K562 (cell line): ENCODE data around the gene TMED4. TPM values are rescaled to one million over a fixed set of nuclear protein-coding genes. Genes with fewer than 3 reads are reported as not detected.

Source experiments
- CREB1 ChIP-seq, 2 experiments: sonication (generic) in 1 of 2; formaldehyde crosslinking in 1 of 2; IDR thresholded peaks; 2 replicates each; pipeline versions ENCODE4 v1.6.1 to v1.8.0; 2012 to 2022; ENCODE audit warnings: inconsistent platforms in 1 of 2, mild to moderate bottlenecking in 1 of 2, missing genetic modification reagents in 1 of 2, moderate library complexity in 1 of 2
- DLX4 ChIP-seq: fragments of 250-450 bp; sonication (Bioruptor Pico); IDR thresholded peaks from 2 replicates; pipeline ENCODE4 v1.6.1; 2021; ENCODE audit warnings: mild to moderate bottlenecking
- HEY1 ChIP-seq: fragments of 250-450 bp; sonication (Bioruptor Pico); IDR thresholded peaks from 2 replicates; pipeline ENCODE4 v1.5.0; 2020; ENCODE audit warnings: mild to moderate bottlenecking, moderate library complexity, borderline replicate concordance
- NFIX ChIP-seq: fragments of 250-450 bp; sonication (Bioruptor Pico); IDR thresholded peaks from 2 replicates; pipeline ENCODE4 v1.4.0; 2020; ENCODE audit warnings: low read depth, mild to moderate bottlenecking, moderate library complexity
- SIX5 ChIP-seq, 2 experiments: IDR thresholded peaks; 2 replicates each; pipeline ENCODE4 v1.6.1; 2011; ENCODE audit warnings: low read length in 2 of 2, borderline replicate concordance in 1 of 2, low read depth in 1 of 2, mild to moderate bottlenecking in 1 of 2, moderate library complexity in 1 of 2; ENCODE audit not compliant: insufficient read depth in 1 of 2
- SRSF3 ChIP-seq: fragments of 200-400 bp; formaldehyde crosslinking; IDR thresholded peaks from 2 replicates; pipeline ENCODE4 v1.6.1; 2016; ENCODE audit warnings: mild to moderate bottlenecking, low read length, moderate library complexity; ENCODE audit not compliant: insufficient read depth
- ZBTB40 ChIP-seq, 2 experiments: fragments of 450-650 bp in 1 of 2; sonication (generic) in 1 of 2; formaldehyde crosslinking in 1 of 2; IDR thresholded peaks; 2 replicates each; pipeline versions ENCODE4 v1.7.1 to v1.9.0; 2016 to 2022; ENCODE audit warnings: inconsistent platforms in 1 of 2, mild to moderate bottlenecking in 1 of 2, missing genetic modification reagents in 1 of 2
- ZKSCAN3 ChIP-seq: fragments of 250-450 bp; sonication (Bioruptor Pico); IDR thresholded peaks from 2 replicates; pipeline ENCODE4 v1.4.0; 2020
- ZNF212 ChIP-seq: fragments of 450-650 bp; formaldehyde crosslinking; IDR thresholded peaks from 2 replicates; pipeline ENCODE4 v1.4.0; 2020; ENCODE audit warnings: mild to moderate bottlenecking
- ZNF511 ChIP-seq: sonication (generic); formaldehyde crosslinking; IDR thresholded peaks from 2 replicates; pipeline ENCODE4 v1.8.0; 2022; ENCODE audit warnings: mild to moderate bottlenecking, missing genetic modification reagents
- polyA plus RNA-seq, 8 experiments: library from polyadenylated mRNA; depleted of rRNA in 4 of 8; stranded (reverse) in 5 of 8; unstranded in 3 of 8; fragments of >200 nt; fragmentation: Nextera tagmentation in 2 of 8; fragmentation: Illumina TruSeq in 1 of 8; extraction: Ambion mirVana in 2 of 8; extraction: Trizol in 1 of 8; gene quantifications; 2 replicates each; pipeline versions ENCODE4 v1.2.1 to v1.2.3, GENCODE V29; 2011 to 2014; ENCODE audit warnings: inconsistent platforms in 1 of 8, missing spikeins in 1 of 8
- total RNA-seq, 7 experiments: library from RNA; depleted of rRNA in 6 of 7; stranded (reverse); fragments of >200 nt in 6 of 7; fragmentation: Illumina TruSeq in 2 of 7; extraction: Trizol in 2 of 7; gene quantifications; 2 replicates each; pipeline versions ENCODE4 v1.2.1 to v1.2.3, GENCODE V29; 2011 to 2021; ENCODE audit warnings: low replicate concordance in 1 of 7
- TF ChIP-seq, protein P1 (sequence below): fragments of 250-450 bp; sonication (Bioruptor Pico); IDR thresholded peaks from 2 replicates; pipeline ENCODE4 v1.8.0; 2022; ENCODE audit warnings: moderate library complexity, mild to moderate bottlenecking, inconsistent platforms
- TF ChIP-seq, protein P2 (sequence below), 2 experiments: IDR thresholded peaks; 2 replicates each; pipeline ENCODE4 v1.6.1; 2012; ENCODE audit warnings: improper control_type of control experiment in 2 of 2, low read depth in 2 of 2, low read length in 2 of 2, borderline replicate concordance in 1 of 2

TMED4 gene
- total and polyA plus RNA-seq, 9 of the 15 experiments (the other 6 are each of a cell fraction or from before 2014, with no cell fraction given) = 20.3 to 64.0 (median 42.1) TPM

DNA sequence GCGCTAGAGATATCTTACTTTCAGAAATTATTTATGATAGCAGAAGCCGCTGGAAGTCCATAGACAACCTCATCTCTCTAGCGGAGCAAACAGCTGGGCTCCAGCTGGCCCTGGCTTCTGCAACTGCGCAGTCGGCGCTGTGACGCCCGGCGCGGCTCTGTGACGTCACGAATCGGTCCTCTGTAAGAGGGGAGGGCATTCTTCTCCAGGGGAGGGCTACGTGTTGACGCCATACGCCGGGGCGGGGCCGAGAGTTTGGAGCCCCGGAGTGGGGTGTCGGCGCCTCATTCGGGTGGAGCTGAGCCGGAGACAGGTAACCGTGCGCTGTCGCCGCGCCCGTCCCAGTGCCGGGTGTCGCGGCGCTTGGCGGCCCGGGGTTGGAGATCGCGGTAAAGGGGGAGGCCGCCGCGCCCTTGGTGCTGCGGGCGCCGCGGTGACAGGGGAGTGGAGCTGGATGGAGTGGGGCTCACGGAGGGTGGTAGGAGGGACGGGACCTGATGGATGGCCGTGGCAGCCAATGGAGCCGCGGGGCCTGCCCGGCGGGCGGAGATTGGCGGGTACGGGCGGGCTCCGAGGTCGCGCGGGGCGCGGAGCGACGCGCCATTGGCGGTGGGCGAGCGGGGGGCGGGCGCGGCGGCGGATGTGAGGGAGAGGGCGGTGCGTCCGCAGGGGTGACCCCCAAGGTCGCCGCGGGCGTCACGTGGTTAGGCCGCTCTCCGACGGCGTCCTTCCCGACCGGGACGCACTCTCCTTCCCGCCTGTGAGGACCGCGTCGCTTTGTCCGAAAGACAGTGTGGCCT is 24.5 kb upstream of the TMED4 start, which contains the start of gene OGDH (continued):
- TF ChIP-seq, protein P1, sequence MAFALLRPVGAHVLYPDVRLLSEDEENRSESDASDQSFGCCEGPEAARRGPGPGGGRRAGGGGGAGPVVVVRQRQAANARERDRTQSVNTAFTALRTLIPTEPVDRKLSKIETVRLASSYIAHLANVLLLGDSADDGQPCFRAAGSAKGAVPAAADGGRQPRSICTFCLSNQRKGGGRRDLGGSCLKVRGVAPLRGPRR (CRISPR knock-in tag) = no peak
- no peak for TF ChIP-seq ZNF511 (CRISPR knock-in tag)
- TF ChIP-seq CREB1 (IDR thresholded peaks at IDR 0.05) = peak; percentile 98
- TF ChIP-seq CREB1 (CRISPR knock-in tag; IDR thresholded peaks at IDR 0.05) = peak; percentile 99
- peak in 1 of 2 experiments; percentile 21; a peak in 1 of 4 replicates for TF ChIP-seq SIX5 (IDR thresholded peaks at IDR 0.05; ENCODE audit: borderline replicate concordance in 1 of 2, insufficient read depth in 1 of 2, low read depth in 1 of 2, low read length in 2 of 2)
- TF ChIP-seq ZBTB40 (IDR thresholded peaks at IDR 0.05) = peak; percentile 72
- TF ChIP-seq ZBTB40 (CRISPR knock-in tag; IDR thresholded peaks at IDR 0.05) = no peak
- TF ChIP-seq HEY1 (CRISPR knock-in tag) = no peak
- no peak for TF ChIP-seq ZNF212 (CRISPR knock-in tag)
- TF ChIP-seq, protein P2, sequence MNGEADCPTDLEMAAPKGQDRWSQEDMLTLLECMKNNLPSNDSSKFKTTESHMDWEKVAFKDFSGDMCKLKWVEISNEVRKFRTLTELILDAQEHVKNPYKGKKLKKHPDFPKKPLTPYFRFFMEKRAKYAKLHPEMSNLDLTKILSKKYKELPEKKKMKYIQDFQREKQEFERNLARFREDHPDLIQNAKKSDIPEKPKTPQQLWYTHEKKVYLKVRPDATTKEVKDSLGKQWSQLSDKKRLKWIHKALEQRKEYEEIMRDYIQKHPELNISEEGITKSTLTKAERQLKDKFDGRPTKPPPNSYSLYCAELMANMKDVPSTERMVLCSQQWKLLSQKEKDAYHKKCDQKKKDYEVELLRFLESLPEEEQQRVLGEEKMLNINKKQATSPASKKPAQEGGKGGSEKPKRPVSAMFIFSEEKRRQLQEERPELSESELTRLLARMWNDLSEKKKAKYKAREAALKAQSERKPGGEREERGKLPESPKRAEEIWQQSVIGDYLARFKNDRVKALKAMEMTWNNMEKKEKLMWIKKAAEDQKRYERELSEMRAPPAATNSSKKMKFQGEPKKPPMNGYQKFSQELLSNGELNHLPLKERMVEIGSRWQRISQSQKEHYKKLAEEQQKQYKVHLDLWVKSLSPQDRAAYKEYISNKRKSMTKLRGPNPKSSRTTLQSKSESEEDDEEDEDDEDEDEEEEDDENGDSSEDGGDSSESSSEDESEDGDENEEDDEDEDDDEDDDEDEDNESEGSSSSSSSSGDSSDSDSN (IDR thresholded peaks at IDR 0.05; ENCODE audit: borderline replicate concordance in 1 of 2, low read depth in 2 of 2, low read length in 2 of 2) = 0 out of 4 replicates have a peak, but pooled peaks of 1 of the 2 experiments have one; percentile 50
- no peak for TF ChIP-seq NFIX (CRISPR knock-in tag)
- no peak for TF ChIP-seq ZKSCAN3 (CRISPR knock-in tag)
- TF ChIP-seq DLX4 = no peak
- TF ChIP-seq SRSF3 = no peak
